GM10266 (cell line): ENCODE results near the gene ZNF862.

Experiments used
- DNase-seq: peaks from one replicate; pipeline ENCODE4 v3.0.0; 2012; ENCODE audit errors: extremely low spot score
- CTCF ChIP-seq: IDR thresholded peaks from 2 replicates; pipeline ENCODE4 v1.5.1; 2012; ENCODE audit warnings: mild to moderate bottlenecking, low read depth; ENCODE audit not compliant: control insufficient read depth, insufficient read depth; ENCODE audit errors: missing control alignments

Gene ZNF862

DNA sequence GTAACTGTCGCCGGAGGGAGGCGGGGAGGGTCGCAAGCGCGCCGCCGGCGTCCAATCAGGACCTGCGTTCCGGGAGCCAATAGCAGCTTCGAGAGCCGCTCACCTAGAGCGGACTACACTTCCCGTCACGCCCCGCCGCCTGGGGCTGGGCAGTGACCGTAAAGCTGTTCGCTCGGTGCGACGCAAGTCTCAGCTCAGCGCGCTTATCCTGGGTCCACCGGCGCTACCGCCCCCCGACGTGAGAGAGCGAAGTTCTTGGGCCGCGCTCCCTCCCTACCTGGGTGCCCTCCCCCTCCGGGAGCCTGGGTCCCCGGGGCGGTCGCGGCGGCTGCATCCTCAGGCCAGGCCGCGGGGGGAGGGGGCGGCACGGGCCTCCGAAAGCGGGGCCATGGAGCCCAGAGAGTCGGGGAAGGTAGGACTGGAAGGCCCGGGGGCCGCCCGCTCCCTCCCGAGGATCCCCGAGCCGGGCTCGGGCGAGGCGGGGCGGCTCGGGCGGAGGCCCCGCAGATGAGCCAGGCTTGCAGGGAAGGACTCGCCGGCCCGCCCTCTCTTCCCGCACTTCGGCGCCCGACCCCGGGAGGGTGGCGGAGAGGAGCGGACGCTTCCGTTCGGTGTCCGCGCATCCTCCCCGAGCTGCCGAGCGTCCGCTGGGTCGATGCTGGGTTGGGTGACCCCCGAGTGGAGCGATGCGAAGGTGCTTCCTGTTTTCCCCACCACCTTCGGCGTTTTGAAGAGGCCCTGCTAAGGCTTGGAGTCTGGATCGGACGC lies at the start of gene ZNF862:
ZNF862 (plus strand) TSS at position 152 of the 768 bp plus-strand sequence; CDS start at position 389, 237 bp downstream.
- no peak for TF ChIP-seq CTCF
- DNase-seq = peak; percentile 99

GRCh38 chr7:149789101-149789500 lies 49.1 kb upstream of the ZNF862 start:
- TF ChIP-seq CTCF = no peak

DNA sequence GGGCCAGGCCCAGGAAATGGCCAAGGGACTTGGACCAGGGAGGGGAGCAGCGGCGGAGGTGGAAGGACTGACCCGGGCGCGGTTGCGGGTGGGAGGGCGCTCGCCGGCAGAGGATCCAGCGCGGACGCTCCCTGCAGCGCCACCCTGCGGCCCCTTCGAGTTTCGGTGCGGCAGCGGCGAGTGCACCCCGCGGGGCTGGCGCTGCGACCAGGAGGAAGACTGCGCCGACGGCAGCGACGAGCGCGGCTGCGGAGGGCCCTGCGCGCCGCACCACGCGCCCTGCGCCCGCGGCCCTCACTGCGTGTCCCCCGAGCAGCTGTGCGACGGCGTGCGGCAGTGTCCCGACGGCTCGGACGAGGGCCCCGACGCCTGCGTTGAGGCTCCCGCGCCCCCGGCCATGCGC lies 48.0 kb upstream of the ZNF862 start:
- peak; percentile 63 for DNase-seq
- peak; percentile 46 for TF ChIP-seq CTCF

More at GRCh38 chr7:149789101-149789500, 49.1 kb upstream of the ZNF862 start:
- DNase-seq = no peak

DNA sequence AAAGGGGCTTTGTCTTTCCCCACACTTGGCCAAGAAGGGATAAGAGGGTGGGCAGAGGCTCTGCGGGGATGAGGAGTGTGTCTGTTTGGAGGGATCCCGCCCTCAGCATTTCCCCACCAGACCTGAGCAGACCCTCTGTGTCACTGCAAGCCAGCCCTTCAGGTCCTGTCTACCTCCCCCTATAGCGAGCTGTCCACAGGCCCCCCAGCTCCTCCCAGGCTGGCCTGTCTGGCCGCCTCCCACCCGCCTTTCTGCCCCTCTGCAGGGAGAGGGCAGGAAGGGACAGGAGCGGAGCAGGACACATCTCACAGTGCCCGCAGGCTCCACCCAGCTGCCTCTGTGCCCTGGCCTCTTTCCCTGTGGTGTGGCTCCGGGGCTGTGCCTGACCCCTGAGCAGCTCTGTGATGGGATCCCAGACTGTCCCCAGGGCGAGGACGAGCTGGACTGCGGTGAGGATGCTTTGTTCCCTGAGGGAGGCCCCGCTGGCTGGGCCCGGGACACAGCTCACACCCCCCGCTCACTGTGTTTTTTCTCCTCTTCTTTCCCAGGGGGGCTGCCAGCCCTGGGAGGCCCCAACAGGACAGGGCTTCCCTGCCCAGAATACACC lies 47.3 kb upstream of the ZNF862 start:
- no peak for DNase-seq

DNA sequence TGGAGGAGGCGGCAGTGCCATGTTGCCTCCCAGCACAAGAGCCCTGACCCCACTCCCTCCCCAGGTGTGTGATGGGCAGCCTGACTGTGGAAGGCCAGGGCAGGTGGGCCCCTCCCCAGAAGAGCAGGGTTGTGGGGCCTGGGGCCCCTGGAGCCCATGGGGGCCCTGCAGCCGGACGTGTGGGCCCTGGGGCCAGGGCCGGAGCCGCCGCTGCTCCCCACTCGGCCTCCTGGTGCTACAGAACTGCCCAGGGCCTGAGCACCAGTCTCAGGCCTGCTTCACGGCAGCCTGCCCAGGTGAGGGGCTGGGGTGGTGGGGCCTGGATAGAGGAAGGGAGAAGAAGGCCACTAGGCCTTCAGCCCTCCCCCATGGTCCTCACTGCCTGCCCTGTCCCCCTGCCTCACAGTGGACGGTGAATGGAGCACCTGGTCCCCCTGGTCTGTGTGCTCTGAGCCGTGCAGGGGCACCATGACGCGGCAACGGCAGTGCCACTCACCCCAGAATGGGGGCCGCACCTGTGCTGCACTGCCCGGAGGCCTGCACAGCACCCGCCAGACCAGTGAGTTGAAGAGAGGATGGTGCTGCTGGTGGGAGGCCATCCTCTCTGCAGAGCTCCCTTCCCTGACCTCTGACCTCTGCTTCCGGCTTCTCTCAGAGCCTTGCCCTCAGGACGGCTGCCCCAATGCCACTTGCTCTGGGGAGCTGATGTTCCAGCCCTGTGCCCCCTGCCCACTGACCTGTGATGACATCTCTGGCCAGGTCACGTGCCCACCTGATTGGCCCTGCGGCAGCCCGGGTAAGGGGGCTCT lies 46.6 kb upstream of the ZNF862 start:
- TF ChIP-seq CTCF = no peak
- no peak for DNase-seq

More for the DNA sequence above, 47.3 kb upstream of the ZNF862 start:
- no peak for TF ChIP-seq CTCF

DNA sequence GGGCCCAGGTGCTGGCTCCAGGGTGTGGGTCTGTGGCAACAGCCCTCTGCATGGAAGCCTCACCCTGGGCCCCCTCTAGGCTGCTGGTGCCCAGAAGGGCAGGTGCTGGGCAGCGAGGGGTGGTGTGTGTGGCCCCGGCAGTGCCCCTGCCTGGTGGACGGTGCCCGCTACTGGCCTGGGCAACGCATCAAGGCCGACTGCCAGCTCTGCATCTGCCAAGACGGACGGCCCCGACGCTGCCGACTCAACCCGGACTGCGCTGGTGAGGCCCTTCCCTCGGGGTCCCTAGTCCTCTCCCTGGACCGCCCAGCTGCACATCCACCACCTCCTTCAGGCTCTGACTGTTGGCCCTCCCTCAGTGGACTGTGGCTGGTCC lies 46.0 kb upstream of the ZNF862 start:
- no peak for TF ChIP-seq CTCF
- DNase-seq = no peak
